Sigmoid colon (tissue), 4 donors: ENCODE data around the gene DRAXIN.

Experiments
- CTCF ChIP-seq, 4 experiments: fragments of 450-650 bp in 3 of 4; fragments of 200-600 bp in 1 of 4; IDR thresholded peaks; one replicate each; pipeline ENCODE4 v1.5.1; 2016 to 2019; ENCODE audit warnings: antibody characterized with exemption in 4 of 4, mild to moderate bottlenecking in 3 of 4, moderate library complexity in 2 of 4
- POLR2AphosphoS5 ChIP-seq, 4 donors: sonication (generic); formaldehyde crosslinking; IDR thresholded peaks; one replicate each; pipeline ENCODE4 v1.6.1; 2017; ENCODE audit warnings: antibody characterized with exemption in 4 of 4

GRCh38 chr1:11720525-11720924 is 29.0 kb downstream of the DRAXIN start:
- TF ChIP-seq CTCF (IDR thresholded peaks at IDR 0.05) = no peak
- TF ChIP-seq POLR2AphosphoS5 (IDR thresholded peaks at IDR 0.05) = no peak
